ENCODE data around the gene ERLIN1. TPM values are rescaled to one million over a fixed set of nuclear protein-coding genes. Genes with fewer than 3 reads are reported as not detected.

Gene ERLIN1
- total RNA-seq, 1 experiment from 2014 or later = 33.0 TPM

GRCh38 chr10:100163704-100164621 is 21.9 kb downstream of the ERLIN1 start:
- no peak overlapping the region for H3K56ac ChIP-seq (ENCODE audit: insufficient read length, low read depth, low read length)
- no peak overlapping the region for H2BK5ac ChIP-seq (ENCODE audit: insufficient read length, low read length)
- no peak for TF ChIP-seq CTCF (conservative IDR thresholded peaks at IDR 0.05)
- no peaks in the 10 kb centered on the region for H3K79me1 ChIP-seq (ENCODE audit: insufficient read depth, low read depth, low read length, poor library complexity, severe bottlenecking)
- no peak overlapping the region for H2BK120ac ChIP-seq (ENCODE audit: low read depth, low read length, poor library complexity, severe bottlenecking)
- no peak overlapping the region for H2AFZ ChIP-seq (ENCODE audit: low read length)
- Mint-ChIP-seq H3K9me3 (no peaks in the 10 kb centered on the region), H3K27ac (no peak overlapping the region), H3K27me3 (ENCODE audit: low read depth) (no peaks in the 10 kb centered on the region), H3K36me3 (ENCODE audit: insufficient read depth in 1 of 3, low read depth in 3 of 3) (peaks cover 0 to 17% (median 12%) of the 10 kb centered on the region in 3 experiments; a peak in 5 of 7 replicates), H3K4me1 (no peaks in the 10 kb centered on the region), H3K4me3 (no peak overlapping the region)
- no peaks in the 10 kb centered on the region for H4K20me1 ChIP-seq (ENCODE audit: control insufficient read depth, insufficient read depth, insufficient read length)
- no peak overlapping the region for H2BK20ac ChIP-seq (ENCODE audit: low read depth, low read length, poor library complexity, severe bottlenecking)
- no peak overlapping the region for H4K8ac ChIP-seq (replicated peaks; ENCODE audit: insufficient read length, low read depth, low read length)
- no peak overlapping the region for H2AK5ac ChIP-seq (ENCODE audit: insufficient read length, low read length)
- no peaks in the 10 kb centered on the region for H3K23me2 ChIP-seq (ENCODE audit: insufficient read length, low read depth, low read length, poor library complexity, severe bottlenecking)
- no peaks in the 10 kb centered on the region for H3K27me3 ChIP-seq (ENCODE audit: insufficient read depth, low read length)
- no peak overlapping the region for H3K23ac ChIP-seq (ENCODE audit: insufficient read length, low read depth, low read length)
- H3K4me1 ChIP-seq (ENCODE audit: insufficient read depth, low read length) = no peaks in the 10 kb centered on the region
- H4K5ac ChIP-seq (ENCODE audit: insufficient read length, low read depth, low read length) = no peak overlapping the region
- no peak overlapping the region for H3K18ac ChIP-seq (ENCODE audit: insufficient read length, low read depth, low read length)
- no peak overlapping the region for H3K4ac ChIP-seq (ENCODE audit: low read depth, low read length)
- H3K9ac ChIP-seq (ENCODE audit: extremely low read depth, insufficient read length, low read length) = no peak overlapping the region
- DNase-seq = no peak
- H4K91ac ChIP-seq (ENCODE audit: insufficient read length, low read depth, low read length) = no peak overlapping the region
- H3K79me2 ChIP-seq (ENCODE audit: insufficient read depth, low read length) = no peaks in the 10 kb centered on the region
- no peak overlapping the region for H2BK15ac ChIP-seq (ENCODE audit: low read depth, low read length)
- H3K27ac ChIP-seq (ENCODE audit: insufficient read length, low read depth, low read length) = no peak overlapping the region
- H3T11ph ChIP-seq (ENCODE audit: low read length) = no peak overlapping the region
- H3K9me3 ChIP-seq (ENCODE audit: control insufficient read depth, low read depth, low read length) = no peaks in the 10 kb centered on the region
- no peak overlapping the region for H2BK12ac ChIP-seq (ENCODE audit: insufficient read length, low read depth, low read length)
- no peak overlapping the region for H3K4me2 ChIP-seq (ENCODE audit: insufficient read depth, insufficient read length, low read length)
- WGBS (ENCODE audit: extremely low coverage, insufficient read length, low lambda C conversion rate) = no CpG with 5 or more reads among the region's 3 CpGs
- no peak overlapping the region for H3K14ac ChIP-seq (ENCODE audit: insufficient read depth, low read length)
